GM21528 (cell line): ENCODE results near the gene SMG5.

Experiments
- ATAC-seq: cut with Tn5 transposase; IDR thresholded peaks from one replicate; pipeline ENCODE4 v1.9.1; 2021; ENCODE audit warnings: mild to moderate bottlenecking, moderate library complexity; ENCODE audit not compliant: unreplicated experiment, low FRiP score

Gene SMG5

DNA sequence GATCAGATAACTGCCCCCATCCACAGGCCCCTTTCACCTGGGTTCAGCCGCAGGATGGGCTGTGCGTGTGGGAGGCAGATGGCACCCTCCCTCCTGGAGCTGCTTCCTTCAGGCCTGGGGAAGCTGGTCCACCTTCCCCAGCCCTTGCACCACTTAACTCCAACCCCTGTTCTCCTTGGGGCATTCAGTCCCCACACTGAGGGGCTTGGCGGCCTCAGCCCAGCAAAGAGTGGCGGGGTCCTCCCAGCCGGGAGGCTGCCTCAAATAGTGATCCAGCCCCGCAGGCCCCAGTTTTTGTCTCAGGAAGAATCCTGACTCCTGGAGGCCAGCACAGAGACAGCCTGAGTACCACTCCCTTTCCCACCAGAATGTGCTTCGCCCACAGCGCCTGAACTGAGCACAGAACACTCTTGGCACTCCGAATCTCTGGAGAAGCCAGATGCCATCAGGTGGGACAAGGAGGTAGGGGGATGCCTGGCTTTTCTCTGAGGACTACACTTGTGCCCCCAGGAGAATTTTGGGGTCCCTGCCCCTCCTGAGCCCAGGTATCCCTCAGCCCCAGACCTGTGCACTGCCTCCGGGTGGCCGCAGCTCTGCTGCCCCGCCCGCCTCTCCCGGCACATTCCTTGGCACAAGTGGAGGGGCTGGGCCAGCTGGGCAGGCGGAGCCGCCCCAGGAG is 35.7 kb downstream of the SMG5 start:
- no peak for ATAC-seq

DNA sequence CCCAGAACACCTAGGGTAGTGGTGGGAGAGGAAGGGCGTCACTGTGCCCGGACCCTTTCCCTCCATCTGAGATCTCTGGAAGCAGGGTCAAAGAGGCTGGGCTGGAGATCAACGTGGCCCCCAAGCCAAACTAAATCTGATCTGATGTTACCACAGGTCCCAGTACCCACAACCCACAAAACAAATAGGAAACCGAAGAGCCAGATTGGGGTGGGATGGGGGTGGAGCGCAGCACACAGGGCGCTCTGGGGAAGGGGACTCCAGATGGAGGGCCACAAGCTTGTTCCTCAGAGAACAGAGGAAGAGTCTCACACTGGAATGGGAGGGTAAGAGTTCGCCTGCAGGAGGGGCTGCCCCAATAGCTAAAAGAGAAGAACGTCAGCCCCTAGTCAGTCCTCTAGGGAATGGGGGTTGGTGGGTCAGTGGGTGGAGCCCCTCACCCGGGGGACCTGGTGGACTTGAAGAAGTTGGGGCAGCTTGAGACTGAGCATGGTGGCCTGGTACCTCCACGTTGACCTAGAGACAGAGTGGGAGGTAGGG is 36.3 kb downstream of the SMG5 start:
- no peak for ATAC-seq

DNA sequence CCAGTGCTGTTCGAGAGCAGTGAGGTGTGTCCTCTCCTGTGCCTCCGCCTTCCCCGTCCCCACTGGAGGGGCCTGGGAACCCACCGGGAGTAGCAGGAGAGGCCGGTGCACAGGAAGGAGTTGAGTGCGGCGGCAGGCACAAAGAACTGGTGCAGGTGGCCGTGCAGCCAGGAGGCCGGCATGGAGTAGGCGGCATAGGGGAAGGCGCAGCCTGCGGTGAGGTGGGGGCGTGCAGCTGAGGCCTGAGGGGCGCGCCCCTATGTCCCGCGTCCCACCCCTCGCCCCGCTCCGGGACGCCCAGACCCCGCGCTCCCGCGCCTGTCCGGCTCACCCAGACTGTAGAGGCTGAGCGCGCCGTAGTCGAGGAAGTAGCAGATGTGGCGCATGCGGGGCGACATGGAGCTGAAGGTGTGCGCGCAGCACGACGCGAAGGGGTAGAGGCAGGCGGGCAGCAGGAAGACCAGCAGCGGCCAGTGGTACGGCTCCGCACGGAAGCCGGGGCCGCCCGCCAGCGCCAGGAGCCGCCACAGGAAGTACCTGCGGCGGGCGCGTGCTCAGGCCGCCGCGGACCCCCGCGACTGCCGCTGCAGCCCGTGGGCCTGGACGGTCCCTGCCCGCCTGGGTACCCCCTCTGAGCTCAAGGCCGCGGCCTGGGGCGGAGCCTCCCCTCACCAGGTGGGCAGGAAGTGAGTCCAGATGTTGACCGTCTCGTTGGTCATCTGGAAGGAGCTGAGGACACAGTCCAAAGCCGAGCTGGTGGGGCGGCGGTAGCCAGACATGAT is 37.0 kb downstream of the SMG5 start:
- ATAC-seq = no peak

DNA sequence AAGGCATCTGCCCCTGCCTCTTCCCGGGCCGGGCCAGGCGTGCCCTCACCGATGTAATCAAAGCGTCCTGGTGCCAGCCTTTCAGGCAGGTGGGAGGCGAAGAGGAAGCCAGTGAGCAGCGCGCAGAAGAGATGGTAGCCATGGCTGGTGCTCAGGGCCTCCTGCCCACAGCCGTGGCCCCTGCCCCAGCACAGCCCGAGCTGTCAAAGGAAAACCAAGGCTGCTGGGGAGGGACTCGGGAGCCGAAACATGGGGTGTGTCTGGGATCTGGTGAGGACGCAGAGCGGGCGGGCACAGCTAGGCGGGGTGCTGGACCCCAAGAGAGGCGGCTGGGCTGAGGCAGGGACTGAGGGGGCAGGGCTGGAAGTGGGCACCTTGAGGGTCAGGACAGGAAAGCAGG is 37.9 kb downstream of the SMG5 start:
- no peak for ATAC-seq

DNA sequence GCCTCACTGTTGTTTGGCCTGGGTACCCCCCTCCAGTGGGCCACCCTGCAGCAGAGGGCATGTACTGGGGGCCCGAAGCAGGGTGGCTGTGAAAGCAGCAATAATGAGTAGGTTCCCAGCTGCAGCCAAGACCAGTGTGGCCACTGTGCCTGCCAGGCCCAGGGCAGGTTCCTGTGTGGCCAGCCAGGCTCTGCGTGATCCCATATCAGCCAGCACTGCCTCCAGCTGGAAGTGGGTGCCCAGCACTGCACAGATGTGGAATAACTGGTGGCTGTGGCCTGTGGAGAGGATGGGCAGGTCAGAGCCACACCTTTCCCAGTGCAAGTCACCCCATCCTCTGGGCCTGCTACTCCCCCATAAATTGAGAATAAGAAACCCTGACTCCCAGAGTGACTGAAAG is 38.5 kb downstream of the SMG5 start:
- no peak for ATAC-seq

DNA sequence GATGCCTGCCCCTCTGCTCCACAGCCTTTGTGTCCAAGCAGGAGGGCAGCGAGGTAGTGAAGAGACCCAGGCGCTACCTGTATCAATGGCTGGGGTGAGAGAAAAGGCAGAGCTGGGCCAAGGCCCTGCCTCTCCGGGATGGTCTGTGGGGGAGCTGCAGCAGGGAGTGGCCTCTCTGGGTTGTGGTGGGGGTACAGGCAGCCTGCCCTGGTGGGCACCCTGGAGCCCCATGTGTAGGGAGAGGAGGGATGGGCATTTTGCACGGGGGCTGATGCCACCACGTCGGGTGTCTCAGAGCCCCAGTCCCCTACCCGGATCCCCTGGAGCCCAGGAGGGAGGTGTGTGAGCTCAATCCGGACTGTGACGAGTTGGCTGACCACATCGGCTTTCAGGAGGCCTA is 39.9 kb downstream of the SMG5 start:
- ATAC-seq = no peak

DNA sequence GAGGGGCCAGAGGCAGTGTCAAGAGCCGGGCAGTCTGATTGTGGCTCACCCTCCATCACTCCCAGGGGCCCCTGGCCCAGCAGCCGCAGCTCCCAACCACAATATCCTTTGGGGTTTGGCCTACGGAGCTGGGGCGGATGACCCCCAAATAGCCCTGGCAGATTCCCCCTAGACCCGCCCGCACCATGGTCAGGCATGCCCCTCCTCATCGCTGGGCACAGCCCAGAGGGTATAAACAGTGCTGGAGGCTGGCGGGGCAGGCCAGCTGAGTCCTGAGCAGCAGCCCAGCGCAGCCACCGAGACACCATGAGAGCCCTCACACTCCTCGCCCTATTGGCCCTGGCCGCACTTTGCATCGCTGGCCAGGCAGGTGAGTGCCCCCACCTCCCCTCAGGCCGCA is 40.7 kb downstream of the SMG5 start, which contains the start of gene BGLAP:
Gene BGLAP, plus strand, starts transcription at position 259 of the 400 bp plus-strand sequence. Its CDS starts 48 bp downstream, at position 307.
- no peak for ATAC-seq

DNA sequence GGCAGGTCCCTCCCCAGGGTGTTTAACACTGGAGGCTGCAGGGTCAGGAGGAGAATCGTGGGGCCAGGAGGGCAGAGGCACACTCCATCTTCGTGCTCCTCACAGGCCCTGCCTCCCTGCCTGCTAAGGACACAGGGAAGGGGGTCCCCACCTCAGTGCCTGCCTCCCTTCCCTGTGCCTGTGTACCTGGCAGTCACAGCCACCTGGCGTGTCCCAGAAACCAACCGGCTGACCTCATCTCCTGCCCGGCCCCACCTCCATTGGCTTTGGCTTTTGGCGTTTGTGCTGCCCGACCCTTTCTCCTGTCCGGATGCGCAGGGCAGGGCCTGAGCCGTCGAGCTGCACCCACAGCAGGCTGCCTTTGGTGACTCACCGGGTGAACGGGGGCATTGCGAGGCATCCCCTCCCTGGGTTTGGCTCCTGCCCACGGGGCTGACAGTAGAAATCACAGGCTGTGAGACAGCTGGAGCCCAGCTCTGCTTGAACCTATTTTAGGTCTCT is 41.3 kb downstream of the SMG5 start:
- no peak for ATAC-seq

DNA sequence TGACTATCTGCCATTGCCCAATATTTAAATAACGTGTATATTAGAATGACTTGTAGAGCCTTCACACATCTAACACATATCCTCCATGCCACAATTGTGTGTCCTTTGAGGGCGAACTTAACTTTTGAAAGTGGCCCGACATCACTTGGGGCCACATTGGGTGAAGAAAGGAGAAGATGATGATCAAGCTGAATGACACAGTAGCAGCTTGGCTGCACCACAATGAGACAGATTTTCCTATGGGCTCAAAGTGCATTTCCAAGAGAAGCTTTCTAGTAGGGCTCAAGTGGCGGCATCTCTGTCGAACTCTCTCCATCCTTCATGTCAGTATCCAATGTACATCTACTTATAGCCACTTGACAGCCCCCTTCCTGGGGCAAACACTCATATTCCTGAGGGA is 44.4 kb downstream of the SMG5 start:
- ATAC-seq = no peak

DNA sequence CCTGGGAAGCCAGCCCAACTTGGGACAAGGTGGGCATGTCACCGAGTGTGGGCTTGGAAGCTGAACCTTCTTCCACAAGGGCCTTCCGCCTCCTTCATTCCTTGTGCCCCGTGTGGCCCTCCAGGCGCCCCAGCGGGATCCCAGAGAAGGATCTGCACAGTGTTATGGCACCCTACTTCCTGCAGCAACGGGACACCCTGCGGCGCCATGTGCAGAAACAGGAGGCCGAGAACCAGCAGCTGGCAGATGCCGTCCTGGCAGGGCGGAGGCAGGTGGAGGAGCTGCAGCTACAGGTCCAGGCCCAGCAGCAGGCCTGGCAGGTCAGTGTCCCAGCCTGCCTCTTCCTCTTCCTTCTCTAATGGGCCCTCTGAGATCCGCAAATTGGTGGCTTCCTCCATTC is 46.5 kb downstream of the SMG5 start:
- no peak for ATAC-seq

DNA sequence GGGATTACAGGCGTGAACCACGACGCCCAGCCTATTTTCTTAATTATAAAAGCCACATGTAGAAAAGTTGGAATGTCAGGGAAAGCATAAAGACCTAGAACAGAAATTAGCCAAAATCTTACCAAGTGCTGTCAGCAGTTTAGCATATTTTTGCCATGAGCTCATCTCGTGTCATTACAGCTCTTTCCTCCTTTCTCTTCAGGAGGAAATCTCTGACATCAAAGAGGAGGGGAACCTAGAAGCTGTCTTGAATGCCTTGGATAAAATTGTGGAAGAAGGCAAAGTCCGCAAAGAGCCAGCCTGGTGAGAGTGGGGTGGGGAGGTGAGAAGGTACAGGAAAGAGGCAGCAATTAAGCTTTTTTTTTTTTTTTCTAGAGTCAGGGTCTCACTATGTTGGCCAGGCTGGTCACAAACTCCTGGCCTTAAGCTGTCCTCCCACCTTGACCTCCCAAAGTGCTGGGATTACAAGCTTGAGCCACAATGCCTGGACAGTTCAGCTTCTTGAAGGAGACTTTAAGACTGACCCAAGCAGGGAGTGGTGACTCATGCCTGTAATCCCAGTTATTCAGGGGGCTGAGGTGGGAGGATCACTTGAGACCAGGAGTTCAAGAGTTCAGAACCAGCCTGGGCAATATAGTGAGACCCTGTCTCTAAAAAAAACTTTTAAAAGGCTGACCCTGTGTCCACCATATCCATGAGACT is 49.0 kb downstream of the SMG5 start:
- no peak for ATAC-seq

DNA sequence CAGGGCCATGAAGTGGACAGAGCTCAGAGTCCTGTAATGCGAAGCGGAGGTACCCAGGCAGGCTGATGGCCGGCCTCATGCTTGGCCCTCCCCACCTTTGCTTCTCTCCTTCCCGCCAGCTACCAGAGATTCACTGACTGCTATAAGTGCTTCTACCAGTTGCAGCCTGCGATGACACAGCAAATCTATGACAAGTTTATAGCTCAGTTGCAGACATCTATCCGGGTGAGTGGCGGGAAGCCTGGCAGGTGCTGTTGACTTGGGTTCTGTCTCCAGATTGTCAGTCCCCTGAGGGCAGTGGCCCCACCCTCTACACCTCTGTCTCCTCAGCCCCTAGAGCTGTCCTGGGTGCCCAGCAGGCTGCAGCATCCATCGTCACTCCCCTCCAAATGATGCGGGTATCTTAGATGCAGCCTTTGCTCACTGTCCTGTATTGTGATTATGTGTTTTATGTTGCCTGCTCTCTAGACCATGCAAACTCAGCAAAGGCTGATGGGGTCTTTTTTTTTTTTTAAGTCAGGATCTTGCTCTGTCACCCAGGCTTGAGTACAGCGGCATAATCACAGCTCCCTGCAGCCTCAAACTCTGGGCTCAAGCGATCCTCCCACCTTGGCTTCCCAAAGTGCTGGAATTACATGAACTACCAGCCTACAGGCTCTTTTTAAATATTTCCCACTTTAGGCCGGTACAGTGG is 50.3 kb downstream of the SMG5 start:
- no peak for ATAC-seq

DNA sequence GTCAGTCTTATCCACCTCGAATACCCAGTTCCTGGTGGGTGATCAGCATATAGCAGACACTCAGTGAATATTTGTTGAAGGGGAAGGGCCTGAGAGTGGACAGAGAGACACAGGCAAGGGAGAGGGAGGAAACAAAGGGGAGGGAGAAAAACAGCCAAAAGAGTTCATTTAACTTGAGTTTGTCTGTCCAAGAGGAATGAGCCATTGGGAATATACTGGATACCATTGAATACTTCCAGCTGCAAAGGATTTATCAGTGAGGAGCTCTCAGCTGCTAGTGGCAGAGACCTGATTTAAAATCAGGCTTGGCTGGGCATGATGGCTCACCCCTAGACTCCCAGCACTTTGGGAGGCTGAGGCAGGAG is 52.2 kb downstream of the SMG5 start:
- ATAC-seq = no peak

DNA sequence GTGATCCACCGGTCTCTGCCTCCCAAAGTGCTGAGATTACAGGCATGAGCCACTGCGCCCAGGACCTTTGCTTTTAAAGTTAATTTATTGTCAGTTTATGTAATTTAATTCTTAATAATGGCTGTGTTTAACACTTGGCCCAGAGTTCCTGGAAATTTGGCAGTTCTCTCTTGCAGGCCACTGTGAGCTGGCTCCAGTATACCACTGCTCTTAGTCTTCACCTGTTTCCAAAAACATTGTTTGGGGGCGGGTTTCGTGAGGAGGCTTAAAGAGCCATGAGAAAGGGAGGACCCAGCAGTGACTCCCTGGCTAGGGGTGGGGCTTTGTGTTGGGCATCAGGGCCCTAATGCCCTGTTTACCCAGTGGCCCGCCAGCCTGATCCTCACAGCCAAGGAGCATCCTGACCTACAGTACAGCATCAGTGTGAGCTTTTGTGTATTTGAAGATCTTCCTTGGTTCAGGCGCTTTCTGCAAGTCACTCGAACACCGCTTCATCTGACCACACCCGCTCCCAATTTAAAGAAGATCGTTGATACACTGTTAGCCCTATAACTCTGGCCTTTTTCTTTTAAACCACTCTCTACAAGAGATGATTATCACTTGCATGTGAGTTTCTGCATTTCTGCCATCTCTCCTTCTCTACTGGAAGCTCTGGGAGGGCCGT is 52.7 kb downstream of the SMG5 start:
- no peak for ATAC-seq

DNA sequence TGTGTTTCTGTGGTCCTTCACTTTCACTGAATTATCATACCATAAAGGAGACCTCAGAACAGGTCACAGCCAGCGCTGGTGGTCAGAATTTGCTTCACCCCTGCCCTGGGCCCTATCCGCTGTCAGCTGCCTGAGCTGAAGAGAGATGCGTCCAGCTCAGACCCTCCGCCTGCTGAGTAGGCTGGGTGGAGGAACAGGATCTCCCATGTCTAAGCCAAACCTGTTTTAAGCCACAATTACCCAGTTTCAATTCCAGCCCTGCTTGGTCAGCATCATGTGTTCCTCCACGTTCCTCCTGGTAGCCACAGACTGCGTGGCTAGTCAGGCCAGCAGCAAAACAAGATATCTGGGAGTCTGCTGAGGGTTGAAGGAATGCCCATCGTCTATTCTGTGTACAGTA is 54.1 kb downstream of the SMG5 start:
- ATAC-seq = no peak

DNA sequence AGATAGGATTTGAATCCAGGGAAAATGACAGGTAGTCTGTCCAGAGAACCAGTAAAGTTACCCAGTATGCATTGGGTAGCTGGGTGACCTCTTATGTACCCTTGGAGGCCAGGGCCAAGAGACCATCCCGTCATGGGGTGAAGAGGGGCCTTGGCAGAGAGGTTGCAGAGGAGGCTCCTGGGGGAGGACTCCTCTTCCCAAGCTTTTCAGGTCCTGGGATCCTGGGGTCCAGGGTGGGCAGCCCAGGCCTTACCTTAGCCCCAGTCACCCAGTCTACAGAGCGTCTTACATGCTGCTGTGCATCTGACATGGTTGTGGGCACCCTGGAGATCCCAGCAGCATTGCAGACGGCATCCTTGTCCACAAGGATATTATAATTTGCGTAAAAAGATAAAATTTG is 55.8 kb downstream of the SMG5 start:
- no peak for ATAC-seq

DNA sequence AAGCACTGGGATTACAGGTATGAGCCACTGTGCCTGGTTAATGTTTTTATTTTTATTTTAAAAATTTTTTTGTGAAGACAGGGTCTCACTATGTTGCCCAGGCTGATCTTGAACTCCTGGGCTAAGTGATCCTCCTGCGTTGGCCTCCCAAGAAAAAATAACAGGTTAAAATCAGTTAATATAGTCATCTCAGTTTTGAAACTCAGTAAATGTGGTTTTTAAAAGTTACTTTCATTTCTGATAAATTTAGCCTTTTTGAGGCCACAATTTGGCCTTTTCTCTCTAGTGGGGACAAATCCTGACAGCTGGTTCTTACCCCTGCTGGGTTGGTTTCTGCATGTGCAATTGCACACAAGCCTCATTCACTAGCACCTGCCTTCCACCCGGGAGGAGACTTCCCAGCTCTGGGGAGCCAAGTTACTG is 56.5 kb downstream of the SMG5 start:
- ATAC-seq = peak; percentile 67

DNA sequence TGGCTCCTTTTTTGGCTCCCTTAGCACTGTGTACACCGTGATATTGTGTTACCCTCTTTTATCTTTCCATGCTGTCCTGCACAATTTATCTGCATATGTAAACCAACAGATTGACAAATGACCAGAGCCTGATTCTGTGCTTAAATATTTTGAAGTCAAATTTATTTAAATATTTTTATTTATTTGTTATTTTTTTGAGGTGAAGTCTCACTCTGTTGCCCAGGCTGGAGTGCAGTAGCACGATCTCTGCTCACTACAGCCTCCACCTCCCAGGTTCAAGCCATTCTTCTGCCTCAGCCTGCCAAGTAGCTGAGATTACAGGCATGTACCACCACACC is 57.0 kb downstream of the SMG5 start:
- ATAC-seq = peak; percentile 8

DNA sequence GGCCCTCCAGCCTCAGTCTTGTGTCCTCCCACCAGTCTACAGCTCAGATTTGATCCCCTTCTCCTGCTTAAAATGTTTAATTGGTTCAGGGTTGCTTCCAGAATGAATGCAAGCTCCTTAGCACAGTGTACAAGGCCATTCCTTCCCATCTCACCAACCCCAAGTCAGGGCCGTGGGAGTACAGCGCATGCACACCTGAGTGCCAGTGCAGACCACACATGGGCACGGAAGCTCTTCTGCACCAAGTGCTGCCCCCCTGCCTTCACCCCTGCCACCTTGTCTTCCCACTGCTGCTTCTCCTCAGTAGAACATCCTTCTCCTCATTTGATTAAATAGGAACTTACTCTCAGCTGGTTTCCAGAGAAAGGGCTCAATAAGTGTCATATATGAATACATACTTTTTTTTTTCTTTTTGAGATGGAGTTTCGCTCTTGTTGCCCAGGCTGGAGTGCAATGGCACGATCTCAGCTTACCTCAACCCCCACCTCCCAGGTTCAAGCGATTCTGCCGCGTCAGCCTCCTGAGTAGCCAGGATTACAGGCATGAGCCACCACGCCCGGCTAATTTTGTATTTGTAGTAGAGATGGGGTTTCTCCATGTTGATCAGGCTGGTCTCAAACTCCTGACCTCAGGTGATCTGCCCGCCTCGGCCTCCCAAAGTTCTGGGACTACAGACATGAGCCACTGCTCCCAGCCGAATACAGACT is 60.5 kb downstream of the SMG5 start:
- ATAC-seq = no peak

DNA sequence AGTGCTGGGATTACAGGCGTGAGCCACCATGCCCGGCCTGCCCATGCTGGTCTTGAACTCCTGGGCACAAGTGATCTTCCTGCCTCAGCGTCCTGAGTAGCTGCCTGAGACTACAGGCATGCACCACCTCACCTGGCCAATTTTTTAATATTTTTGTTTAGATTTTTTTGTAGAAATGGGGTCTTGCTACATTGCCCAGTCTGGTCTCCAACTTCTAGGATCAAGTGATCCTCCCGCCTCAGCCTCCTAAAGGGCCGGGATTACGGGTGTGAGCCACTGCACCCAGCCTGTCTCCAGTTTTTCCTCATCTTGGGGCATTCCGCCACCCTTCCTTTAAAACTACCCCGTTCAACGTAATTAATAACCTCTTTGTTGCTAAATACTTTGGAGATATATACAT is 62.4 kb downstream of the SMG5 start:
- no peak for ATAC-seq
